DMS53 treated with DMSO at 0.1 percent for 48 hours (cell line): Measurements from ENCODE around the gene NPY5R.

Experiments used
- DNase-seq: peaks from one replicate; lab custom pipeline; 2025; ENCODE audit not compliant: unreplicated experiment; lab: John Stamatoyannopoulos, UW

Gene NPY5R

DNA sequence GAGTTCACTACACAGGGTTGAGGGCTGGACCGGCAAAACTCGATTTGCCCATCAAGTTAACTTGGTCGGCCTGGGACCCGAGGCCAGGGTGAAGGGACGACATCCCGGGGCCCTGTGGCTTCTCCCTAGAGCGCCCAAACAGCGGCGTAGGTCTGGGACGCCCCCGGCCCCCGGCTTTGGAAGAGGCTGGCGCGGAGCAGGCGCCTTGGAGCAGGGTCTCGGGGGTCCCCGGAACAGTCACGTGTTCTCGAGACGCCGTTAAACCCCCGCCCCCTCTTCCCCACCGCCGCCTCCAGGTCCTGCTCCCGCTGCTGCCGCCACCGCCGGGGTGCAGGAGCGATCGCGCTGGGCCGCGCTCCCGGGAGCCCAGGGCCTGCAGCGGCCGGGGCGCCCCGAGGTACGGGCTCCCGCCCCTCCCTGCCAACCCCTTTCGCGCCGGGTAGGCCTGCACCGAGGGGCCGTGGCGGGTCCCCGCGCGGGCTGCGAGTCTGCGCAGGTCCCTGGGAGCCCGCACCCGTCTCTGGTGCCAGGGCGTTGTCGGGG is at the start of gene NPY5R:
Gene NPY5R (plus strand): TSS at position 289 of the 543 bp plus-strand sequence. CDS start 6,382 bp downstream, outside the sequence.
- no peak for DNase-seq

DNA sequence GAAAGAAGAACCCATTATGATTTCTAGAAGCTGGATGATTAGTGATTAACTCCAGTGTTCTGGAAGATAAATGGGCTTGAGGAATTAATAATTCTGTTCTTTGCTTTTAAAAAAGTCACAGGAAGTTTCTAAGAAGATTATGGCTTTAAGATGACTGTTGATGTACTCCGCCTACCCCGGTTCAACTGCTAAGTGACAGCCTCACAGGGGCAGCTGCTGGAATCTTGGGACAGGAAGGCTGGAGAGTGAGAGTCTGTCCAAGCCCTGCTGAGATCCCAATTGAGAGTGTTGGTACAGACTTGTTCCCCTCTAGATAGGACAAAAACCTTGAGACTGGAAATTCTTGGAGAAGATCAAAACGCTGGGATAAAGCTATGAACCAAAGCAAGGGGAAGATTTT is 48.6 kb upstream of the NPY5R start:
- no peak for DNase-seq

DNA sequence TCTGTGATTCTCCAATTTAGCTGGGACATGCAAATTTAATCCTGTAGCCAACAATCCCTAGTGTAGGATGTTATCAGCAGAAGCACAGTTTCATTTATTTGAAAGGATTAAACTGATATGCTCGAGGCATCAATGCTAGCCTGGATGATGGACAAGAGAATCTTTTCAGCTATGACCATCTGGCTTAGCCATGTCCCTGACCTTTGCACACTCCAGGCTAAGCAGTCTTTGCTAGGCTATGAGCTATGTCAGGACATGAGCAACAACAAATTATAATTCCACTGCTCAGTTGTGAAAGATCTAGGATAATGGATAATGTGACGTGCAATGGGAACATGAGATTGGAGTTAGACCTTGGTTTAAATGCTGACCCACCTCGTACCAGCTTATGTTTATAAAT is 43.2 kb upstream of the NPY5R start:
- no peak for DNase-seq

DNA sequence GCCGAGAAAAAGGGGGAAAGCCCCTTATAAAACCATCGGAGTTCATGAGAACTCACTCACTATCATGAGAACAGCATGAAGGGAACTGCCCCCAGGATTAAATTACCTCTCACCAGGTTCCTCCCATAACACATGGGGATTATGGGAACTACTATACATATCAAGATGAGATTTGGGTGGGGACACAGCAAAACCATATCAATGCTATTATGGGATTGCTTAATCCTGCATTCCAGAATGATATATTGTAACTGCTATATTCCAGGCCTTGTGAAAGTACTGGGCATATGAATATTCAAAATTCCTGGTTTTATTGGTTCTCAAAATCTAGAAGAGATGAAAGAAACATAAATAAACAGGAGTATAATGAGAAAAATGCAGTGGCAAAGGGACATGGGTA is 40.6 kb upstream of the NPY5R start:
- no peak for DNase-seq

DNA sequence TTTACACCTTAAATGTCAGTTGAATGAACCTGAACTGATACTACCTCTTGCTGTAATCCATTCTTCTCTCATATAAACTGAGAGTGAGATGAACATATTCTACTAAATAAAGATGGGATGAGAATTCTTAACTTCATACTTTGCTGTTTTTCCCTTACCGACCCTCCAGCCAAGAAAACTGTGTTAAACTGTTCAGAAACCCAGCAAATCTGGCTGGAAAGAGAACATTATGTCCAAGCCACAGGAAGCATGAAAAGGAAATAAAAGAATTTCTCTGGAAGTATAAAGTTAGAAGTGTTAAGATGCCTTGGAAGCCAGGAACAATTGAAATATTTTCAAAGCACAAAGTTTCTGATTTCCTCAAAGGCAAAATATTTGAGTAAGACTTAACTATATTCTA is 34.2 kb upstream of the NPY5R start:
- no peak for DNase-seq

DNA sequence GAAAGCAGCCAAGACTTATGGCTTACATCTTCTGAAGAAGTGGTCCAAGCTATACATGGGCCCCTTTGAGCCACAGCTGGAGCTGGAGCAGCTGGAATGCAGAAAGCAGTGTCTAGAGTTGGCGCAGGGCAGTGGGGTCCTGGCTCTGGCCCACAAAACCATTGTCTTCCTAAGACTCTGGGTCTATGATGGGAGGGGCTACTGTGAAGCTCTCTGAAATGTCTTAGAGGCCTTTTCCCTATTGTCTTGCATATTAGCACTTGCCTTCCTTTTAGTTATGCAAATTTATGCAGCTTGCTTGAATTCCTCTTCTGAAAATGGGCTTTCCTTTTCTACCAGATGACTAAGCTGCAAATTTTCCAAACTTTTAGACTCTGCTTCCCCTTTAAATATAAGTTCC is 26.6 kb upstream of the NPY5R start:
- DNase-seq, result no peak

DNA sequence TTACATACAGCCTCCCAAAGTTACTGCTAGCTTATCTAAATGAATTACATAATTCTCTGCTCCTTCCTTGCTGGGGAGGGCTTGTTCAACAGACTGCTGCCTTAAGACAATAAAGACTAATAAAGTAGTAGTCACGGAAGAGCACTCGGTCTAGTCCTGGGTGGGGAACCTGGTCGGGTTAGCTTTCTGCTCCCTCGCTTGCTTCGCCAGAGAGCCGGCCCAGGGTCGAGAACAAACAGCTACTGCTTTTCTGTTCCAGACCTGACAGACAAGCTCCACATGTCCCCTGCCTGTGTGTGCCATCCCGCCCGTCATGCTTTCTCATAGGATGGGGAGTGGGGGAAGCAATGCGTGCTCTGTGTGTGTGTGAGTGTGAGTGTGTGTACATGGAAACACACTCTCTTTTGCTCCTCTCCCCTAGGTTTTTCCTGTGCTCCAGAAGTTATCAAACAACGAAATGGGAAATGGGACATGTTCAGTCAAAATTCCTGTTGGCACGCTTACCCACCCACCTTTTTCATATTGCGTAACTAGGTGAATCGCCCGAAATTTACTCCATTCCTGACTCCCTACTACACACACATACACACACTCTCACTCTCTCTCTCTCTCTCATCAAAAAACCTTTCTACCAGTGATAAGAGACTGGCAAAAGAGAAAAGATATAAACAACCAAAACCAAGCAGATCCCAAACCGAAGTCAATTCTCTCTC is 12.6 kb upstream of the NPY5R start:
- DNase-seq, result no peak

DNA sequence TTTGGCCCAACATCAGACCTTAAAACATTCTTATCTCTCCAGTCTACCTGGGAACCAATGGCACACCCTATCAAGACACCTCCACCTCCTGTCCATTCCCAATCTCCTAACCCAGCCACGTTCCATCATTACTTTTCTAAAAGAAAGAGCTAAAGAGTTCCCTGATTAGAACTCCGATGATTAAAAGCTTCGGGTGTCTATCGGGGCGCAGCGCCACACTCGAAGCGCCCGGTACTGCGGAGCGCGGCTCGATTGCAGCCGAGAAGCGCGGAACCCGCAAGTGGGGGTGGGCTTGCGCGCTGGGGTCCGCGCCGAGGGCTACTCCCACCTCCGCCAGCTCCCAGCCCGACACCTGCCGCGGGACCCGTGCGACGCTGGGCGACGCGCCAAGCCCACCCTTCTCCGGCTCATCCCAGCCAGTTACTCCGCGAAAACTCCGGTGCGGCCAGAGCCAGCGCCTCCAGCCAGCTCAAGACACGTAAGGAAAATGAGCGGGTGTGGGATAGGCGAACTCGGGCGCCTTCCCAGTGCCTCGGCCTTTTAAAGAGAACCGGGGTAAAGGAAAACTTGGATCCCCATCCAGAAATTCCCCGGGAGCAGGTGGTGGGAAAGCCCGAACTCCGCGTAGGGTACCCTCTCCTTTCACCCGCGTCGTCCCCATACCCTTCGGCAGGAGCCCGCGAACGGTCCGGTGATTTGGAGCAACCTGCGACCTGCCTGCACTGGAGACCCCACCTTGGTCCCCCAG is 11.9 kb upstream of the NPY5R start:
- DNase-seq, result no peak

DNA sequence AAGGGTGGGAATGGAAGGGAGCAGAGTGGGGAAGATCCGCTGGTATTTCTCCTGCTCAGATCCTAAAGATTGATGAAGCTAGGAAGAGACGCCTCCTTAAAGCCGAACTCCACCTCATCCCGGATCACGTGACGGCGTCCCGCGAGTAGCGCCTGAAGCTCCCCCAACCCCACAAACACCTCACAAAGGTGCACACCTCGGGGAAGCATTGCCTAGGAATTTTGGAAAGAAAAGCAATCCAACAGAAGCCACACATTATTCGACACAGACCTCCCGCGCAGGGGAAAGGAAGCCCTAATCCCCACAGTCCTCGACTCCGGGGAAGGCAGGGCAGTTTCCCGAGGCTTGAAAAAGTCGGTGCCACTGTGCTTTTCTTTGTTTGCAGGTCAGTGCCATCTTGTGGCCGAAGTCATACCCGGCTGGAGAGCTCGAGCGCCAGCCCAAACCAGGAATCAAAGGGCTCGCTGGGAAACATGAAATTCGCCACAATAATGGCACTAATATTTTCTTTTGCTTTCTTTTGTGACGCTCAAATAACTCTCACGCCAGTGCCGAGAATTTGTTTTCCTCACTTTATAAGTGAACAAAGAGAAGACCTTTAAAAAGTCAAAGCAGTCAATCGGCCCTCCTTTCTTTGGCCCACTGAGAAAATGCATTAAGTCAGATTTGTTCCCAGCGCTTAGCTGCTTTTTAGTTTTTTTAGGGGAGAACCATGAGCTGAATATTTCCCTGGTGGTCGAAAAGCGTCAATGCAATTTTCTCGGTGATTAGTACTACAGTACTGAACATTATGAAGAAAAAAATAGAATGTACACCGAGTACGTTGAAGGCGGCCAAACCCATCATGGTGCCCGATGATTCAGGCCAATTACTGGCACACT is 10.9 kb upstream of the NPY5R start, which contains the start of gene NPY1R:
Gene NPY1R (minus strand): TSS at position 71 of the 881 bp plus-strand sequence. CDS start 6,042 bp downstream, outside the sequence.
- peak; percentile 57 for DNase-seq

DNA sequence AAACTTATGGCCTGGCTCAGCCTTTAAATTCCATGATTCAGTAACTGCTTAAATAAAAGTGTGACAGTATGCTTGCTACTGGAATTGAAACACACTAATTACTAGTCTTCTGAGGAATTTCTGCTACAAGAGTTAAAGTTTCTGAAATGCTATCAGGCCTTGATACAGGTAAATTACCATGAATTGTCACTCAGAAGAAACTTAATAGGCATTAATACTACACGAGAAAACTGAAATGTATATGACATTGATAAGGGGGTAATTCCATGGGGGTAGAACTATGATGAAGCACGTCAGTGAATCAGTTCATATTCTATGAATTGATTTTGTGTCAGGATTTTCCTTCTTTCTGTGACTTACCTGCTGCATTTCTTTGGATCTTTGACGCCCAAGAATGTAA is 8.3 kb upstream of the NPY5R start:
- DNase-seq, result no peak

DNA sequence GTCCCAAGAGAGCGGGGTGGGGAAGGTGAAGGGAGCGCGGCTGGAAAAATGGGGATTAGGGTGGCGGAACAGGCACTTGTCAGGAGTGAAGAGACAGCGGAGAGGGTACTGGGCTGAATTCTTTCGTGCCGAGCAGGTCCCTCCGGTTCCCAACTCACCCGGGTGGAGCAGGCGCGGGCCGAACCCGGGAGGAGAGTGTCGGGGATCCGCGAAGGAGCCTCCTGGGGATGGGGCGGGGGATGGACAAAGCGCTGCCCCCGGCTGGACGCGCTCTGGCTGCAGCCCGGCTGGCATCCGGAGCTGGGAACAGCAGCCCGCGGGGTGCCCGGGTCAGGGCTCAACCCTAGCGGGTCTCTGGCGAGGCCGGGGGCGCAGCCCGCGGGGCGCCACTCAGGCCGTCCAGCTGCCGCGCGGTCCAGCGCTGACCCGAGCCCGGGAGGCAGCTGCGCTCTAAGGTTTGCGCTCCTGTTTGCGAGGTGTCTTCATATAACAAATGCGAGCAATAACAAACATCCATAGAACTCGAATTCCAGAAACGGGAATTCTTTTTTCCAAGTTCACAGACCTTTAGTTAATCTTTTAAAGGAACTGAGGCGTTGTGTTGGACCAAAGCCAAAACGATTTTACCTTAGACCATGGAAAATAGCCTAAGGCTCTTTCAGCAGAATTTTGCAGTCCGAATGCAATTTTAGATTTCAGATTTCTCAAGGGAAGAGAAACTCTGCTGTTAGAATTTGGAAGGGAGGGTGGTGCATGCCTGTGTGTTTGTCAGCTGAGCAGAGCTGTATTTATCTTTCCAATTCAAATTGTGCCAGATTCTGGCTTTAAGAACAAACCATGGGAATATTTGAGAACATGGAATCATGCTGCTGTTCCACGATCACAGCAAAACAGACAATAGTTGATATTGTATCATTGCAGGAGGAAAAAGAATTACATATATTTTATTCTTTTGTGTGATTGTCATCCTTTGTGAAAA is 744 bp downstream of the NPY5R start:
- no peak for DNase-seq

DNA sequence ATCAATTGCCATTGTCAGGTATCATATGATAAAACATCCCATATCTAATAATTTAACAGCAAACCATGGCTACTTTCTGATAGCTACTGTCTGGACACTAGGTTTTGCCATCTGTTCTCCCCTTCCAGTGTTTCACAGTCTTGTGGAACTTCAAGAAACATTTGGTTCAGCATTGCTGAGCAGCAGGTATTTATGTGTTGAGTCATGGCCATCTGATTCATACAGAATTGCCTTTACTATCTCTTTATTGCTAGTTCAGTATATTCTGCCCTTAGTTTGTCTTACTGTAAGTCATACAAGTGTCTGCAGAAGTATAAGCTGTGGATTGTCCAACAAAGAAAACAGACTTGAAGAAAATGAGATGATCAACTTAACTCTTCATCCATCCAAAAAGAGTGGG is 7.0 kb downstream of the NPY5R start:
- DNase-seq, result no peak

DNA sequence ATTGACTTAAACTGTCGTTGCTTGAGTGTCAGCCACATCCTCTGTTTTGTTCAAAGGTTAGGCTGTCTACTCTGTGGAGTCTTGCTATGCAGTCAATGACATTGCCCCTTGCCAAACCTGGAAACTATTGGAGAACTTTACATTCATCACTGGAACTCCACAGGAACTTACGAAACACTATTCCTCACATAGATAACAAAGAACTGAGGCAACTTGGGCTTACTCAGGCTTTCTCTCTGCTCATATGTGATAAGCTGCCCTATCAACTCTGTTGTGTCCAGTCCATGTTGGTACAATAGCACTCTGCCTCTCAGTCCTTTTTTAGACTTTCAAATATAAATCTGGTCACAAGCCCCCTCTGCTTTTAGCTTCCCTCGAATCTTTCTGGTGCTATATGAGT is 9.4 kb downstream of the NPY5R start:
- no peak for DNase-seq

DNA sequence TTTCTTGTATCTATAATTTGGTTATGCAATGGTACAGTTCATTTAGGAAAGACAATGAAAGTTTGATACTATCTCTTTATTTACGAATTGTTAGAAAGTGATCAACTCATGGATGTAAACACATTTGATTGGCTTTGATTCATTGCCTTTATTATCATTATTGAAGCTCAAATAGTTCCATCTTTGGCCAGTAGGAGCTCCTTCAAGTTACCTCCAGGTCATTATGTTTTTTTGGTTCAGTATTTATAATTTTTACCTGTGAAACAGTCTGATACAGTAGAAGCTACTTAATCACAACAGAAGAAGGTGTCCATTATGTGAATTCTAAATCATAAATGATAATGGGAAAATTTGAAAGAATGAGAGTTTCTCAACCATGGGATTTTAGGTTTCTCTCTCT is 12.4 kb downstream of the NPY5R start:
- DNase-seq, result no peak

DNA sequence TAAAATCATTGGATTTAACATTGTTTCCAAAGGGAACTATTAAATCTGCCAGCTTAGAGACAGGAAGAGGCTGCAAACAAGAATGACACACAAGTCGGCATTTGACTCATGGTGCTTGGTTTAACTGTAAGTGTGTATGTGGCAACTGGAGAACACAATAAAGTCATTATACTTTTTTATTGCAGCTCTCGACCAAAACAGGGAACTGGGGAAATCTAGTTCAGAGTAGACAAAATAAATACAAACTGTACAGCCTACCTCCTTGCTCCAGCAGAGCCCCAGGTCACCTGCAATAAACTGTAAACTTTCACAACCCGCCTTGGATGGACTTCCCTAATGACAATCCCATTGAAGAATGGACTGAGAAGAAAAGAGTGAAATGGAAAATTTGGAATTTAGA is 24.0 kb downstream of the NPY5R start:
- DNase-seq, result no peak

DNA sequence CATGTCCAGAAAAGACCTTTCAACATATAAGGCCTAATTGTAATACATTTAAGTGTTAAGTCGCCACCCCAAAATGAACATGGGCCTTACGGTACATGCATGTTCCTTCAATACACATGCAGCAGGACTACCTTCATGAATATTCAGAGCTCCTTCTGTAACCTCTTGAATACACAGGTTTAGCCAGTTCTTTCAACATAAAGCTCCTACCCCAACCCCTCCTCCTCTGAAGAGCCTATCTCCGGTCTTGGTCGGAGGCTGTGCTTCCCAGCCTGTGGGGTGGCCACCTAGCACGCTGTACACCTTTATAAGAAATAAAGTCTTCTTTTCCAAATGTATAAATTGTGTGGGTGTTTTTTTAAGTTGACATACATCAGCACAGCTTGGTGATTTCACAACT is 28.3 kb downstream of the NPY5R start:
- DNase-seq, result no peak

DNA sequence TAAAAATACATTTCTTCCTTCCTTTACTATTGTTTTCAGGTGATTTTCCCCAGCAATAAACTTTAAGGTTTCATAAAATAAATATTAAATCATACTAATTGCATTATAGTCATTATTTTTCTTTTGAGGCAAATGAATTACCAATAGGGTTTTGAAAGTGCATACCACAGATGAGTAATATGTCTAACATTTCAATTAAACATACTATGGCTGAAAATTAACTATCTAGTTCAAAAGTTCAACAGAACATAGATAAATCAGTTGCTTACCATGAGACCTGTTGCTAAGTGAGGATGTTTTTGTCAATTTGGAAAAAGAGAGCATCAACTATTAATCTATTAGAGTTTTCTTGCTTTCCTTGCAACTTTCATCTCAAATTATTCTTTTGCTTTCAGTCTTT is 35.0 kb downstream of the NPY5R start:
- no peak for DNase-seq

DNA sequence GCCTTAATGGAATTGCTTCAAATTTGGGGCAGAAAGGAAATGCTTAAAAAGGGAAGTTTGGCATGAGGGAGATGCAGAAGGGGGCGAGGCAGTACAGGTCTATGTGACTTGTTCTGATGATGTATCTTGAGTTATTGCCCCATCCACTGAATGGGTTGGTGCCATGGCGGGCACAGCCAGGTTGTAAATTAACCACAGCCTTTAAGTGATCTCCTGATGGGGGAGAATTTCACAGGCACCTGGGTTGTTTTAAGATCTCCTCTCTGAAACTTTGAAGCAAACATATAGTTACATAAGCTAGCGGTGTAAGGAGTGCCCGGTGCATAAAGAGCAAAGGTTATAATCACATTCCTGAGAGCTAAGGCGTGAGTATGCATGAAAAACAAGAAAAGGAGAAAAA is 37.0 kb downstream of the NPY5R start:
- no peak for DNase-seq

DNA sequence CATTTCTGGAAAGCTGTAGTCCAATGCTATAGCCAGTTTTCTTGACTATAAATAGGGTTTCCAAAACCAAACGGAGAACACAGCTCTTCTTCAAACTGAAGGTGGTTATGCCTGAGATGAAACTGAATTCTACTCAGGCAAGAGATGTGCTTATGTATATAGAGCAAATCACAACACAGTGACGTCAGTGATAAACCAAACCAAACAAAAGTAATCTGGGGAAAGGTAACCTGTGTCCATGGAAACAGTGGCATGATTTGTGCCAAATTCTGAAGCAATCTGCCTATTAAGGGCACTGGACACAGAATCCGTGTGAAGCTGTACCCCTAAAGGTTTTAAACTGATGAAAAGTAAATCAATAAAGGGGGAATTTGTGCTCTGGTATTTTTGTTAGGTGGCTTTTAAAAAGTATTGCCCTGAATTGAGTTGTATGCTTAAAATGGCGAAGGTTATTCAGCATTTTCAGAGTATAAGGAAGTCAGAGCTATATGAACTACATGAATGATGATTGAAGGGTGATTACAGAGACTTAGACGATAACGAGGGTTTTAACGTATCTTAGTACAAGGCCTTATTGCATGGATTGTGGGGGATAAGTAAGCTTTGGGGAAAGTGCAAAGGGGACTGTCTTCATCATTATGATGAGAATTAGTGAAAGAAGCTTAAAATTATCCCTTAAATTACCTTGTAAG is 38.6 kb downstream of the NPY5R start:
- no peak for DNase-seq

DNA sequence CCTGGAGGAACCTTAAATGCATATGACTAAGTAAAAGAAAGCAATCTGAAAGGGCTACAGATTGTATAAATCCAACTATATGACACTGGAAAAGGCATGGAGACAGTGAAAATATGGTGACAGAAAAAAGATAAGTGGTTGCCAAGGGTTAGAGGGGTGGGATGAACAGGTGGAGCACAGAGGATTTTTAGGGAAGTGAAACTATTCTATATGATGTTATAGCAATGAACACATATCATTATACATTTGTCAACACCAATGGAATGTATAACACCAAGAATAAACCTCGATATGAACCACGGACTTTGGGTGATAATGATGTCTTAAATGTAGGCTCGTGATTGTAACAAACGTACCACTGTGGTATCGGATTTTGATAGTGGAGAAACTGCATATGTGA is 40.7 kb downstream of the NPY5R start:
- no peak for DNase-seq
